Measurements from ENCODE around the gene DYNC1H1. TPM values are rescaled to one million over a fixed set of nuclear protein-coding genes. Genes with fewer than 3 reads are reported as not detected.

The DYNC1H1 gene
- total RNA-seq, 1 donor from 2014 or later: 303 TPM

- DNase-seq: no peak
Measured at GRCh38 chr14:101997429-101998336, 33.3 kb downstream of the DYNC1H1 start.

DNA sequence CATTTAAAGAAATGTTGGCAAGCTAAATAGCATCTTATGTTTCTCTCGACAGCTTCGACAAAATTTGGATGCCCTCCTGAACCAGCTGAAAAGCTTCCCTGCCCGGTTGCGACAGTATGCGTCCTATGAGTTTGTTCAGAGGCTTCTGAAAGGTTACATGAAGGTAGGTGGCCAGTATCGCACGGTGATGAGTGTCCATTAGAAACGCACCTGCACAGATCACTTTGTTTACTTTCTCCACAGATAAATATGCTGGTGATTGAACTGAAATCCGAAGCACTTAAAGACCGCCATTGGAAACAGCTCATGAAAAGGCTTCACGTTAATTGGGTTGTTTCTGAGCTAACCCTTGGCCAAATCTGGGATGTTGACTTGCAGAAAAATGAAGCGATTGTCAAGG is 36.5 kb downstream of the DYNC1H1 start:
- no peak for DNase-seq

DNA sequence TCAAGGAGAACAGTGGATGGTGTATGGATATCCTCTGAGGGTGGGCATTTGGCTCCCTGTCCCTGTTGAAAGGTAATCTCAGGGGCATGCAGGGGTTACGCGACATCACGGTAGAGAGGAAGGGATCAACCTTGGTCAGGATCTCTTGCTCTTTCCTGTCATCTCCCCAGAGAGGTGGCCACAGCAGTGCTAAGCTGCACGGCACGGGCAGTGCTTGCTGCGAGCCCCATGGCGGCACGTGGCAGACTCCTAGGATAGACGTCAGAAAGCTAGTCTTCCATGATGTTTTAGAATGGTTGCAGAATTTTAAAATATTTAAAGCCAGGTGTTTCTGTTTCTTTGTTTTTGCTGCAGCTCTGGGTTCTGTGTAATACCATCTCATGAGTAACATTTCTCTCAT is 41.0 kb downstream of the DYNC1H1 start:
- DNase-seq: no peak

GRCh38 chr14:102007916-102008418 is 43.6 kb downstream of the DYNC1H1 start:
- no peak for DNase-seq

- no peak for DNase-seq
Measured at GRCh38 chr14:102008891-102009290, 44.5 kb downstream of the DYNC1H1 start.

DNA sequence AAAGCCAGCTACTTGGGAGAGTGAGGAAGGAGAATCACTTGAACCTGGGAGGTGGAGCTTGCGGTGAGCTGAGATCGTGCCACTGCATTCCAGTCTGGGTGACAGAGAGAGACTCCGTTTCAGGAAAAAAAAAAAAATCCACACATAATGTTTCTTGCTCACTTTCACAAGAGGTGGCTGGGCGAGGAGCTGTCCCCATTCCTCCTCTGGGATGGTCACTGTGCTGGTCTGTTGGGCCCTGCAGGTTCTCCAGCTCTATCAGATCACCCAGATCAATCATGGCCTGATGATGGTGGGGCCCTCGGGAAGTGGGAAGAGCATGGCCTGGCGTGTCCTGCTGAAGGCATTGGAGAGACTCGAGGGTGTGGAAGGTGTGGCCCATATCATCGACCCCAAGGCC is 47.3 kb downstream of the DYNC1H1 start:
- DNase-seq: no peak

- no peak for DNase-seq
Measured at GRCh38 chr14:102012336-102012735, 48.0 kb downstream of the DYNC1H1 start.

- no peak for DNase-seq
Measured at GRCh38 chr14:102013669-102014200, 49.4 kb downstream of the DYNC1H1 start.

- no peak for DNase-seq
Measured at GRCh38 chr14:102015045-102015685, 50.8 kb downstream of the DYNC1H1 start.

DNA sequence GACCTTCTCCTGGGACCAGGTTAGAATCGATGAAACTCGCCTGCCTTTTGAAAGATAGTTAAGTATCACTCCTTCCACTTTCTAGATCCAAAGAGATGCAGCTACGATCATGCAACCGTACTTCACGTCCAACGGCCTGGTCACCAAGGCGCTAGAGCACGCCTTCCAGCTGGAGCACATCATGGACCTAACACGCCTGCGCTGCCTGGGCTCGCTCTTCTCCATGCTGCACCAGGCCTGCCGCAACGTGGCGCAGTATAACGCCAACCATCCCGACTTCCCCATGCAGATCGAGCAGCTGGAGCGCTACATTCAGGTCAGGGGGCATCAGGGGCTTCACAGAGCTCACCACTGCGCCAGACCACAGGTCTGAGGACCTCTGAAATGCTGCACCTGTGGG is 51.4 kb downstream of the DYNC1H1 start:
- DNase-seq: no peak

GRCh38 chr14:102016420-102017090 is 52.2 kb downstream of the DYNC1H1 start:
- no peak for DNase-seq

GRCh38 chr14:102018251-102018650 is 53.9 kb downstream of the DYNC1H1 start:
- no peak for DNase-seq

GRCh38 chr14:102019006-102019540 is 54.7 kb downstream of the DYNC1H1 start:
- DNase-seq: no peak

DNA sequence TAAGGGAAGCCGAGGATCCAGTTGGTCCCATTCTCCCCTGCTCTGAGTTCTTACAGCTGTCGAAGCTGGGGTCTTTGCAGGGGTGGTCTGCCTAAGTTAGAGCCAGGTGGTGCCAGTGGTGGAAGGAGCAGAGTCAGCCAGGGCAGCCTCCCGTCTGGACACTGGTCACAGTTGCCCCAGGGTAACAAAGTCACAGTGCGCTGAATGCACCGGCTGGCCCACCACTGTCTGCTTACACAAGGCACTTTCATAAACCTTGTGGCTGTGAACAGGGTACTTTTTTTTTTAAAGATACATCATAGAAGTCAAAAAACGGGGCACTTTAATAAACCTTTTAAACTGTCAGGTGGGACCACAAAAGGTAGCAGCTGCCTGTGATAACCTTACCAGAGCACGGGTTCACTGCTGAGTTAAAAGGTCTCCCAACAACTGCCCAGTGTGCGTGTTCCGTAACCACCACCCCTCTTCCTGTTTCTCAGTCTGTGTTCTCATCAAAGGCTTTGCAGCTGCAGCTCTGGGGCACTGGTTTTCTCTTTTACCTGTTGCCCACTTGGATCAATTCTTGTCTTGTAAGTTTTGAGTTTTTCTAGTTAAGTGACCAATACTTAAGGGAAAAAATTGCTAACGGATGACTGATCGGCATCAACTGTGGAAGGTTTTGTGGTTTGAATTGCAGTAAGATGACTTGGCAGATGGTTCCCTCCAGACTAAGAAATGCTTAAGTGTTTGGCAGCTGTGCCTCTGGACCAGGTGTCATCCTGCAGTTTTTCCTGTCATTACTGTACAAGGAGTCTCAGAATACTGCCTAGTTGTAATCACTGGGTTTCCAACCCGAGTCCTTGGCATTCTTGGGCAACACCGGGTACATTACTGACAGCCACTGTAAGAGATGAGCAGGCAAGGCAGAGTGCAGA is 55.9 kb downstream of the DYNC1H1 start:
- no peak for DNase-seq

DNA sequence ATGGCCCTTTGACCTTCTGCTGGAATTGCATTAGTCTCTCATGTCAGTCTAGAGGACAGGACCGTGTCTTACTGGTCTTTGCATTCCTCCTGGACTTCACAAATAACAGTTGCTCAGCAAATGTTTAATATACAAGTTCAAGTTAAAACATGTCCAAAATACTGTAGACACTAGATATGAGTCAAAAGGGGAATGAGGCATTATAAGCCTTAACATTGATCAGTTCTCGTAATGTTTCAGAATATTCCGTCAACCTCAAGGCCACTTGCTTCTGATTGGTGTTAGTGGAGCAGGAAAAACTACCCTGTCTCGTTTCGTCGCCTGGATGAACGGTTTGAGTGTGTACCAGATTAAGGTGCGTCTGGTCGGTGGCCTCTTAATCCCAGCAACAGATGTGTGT is 62.6 kb downstream of the DYNC1H1 start:
- DNase-seq: no peak

DNA sequence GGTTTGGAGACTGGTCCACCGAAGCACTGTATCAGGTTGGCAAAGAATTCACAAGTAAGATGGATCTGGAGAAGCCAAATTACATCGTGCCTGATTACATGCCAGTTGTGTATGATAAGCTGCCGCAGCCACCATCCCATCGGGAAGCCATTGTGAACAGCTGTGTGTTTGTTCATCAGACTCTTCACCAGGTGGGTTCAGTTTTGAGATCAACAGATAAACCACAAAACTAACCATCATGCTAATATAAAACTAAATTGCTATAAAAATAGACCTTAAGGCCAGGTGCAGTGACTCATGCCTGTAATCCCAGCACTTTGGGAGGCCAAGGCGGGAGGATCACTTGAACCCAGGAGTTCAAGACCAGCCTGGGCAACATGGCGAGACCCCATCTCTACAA is 63.6 kb downstream of the DYNC1H1 start:
- DNase-seq: no peak

DNA sequence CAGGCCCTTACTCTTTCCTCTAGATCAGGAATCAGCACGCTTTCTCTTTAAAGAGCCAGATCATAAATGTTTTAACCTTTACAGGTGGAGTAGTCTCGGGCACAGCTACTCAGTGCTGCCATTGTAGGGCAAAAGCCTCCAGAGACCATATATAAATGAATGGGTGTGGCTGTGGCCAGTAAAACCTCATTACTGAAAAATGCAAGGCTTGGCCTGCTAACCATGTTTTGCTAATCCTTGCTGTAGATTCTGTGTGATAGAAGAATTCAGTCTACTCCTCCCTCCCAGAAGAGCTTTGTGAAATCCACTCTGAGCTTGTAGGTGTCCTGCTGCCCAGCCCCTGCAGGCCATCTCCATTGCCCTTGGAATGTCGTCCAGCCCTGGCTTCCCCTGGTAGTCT is 64.4 kb downstream of the DYNC1H1 start:
- DNase-seq: no peak

DNA sequence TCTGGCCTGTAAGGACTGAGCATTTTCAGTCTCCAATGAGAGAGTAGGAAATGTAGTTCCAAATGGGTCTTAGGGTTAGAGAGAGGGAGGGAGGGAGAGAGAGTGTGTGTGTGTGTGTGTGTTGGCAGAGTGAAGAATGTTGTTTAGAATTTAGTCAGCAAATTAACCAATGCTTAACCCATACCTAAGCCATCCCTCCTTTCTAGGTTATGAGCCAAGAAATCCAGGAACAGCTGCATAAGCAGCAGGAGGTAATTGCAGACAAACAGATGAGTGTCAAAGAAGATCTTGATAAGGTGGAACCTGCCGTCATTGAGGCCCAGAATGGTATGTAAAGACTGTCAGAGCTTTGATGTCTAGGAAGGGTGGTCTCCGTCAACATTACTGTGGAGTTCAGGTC is 65.6 kb downstream of the DYNC1H1 start:
- DNase-seq: no peak

- DNase-seq: no peak
Measured at GRCh38 chr14:102033241-102033640, 68.9 kb downstream of the DYNC1H1 start.

DNA sequence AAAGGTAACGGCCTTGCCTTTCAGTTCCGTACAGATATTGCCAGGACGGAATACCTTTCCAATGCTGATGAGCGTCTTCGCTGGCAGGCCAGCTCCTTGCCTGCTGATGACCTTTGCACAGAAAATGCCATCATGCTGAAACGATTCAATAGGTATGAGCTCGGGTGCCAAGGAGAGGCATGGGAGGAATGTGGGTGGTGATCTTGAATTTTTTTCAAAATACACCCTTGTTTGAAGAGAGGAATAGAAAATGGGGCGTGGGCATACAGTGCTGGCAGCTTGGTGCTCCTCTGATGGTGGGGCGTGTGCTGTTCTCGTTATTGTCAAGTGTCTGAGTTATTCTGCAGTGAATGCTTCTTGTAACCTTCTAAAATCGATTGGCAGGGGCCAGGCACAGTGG is 69.9 kb downstream of the DYNC1H1 start:
- DNase-seq: no peak

DNA sequence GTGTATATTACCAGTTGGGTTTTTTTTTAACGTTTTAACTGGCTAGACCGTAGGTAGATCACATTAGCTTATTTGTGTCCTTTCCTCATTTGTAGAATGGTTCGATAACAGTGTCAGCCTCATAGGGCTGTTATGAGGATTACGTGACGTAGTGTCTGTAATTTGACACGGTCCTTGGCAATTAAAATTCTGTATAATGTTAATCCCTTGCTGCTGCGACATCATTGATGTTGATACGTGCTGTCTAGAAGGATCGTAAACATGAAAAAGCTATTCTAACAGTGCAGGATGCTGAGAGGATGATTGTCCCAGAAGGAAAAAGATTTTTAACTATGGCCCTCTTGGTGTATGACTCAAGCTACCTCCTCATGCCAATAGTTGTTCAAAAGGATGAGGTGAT is 71.5 kb downstream of the DYNC1H1 start:
- no peak for DNase-seq
